ENCODE results near the gene AFF3. TPM values are rescaled to one million over a fixed set of nuclear protein-coding genes. Genes with fewer than 3 reads are reported as not detected.

The AFF3 gene
- total and polyA plus RNA-seq, 8 donors, result 16.4 to 42.0 (median 21.4) TPM

DNA sequence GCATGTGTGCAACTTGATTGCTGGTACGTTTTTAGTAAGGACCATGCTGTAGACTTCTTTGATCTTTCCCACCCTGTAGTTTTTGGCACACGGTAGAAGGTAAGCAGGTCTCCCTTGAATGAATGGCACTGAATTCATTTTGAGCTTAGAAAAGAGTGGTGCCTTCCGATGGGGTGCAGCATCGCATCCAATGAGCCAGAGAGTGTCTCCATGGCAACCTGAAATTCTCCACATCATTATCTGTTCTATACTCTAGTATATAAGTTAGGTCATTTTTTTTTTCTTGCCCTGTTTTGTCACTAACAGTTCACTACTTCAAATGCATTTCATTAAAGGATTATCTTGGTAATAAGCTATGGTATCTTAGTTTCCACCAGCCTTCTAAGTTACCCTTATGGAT lies 571.4 kb downstream of the AFF3 start:
- Histone ChIP-seq H3K4me1 (no peaks in the 10 kb centered on the region), H3K27ac (no peak overlapping the region), H3K9me3 (no peaks in the 10 kb centered on the region), H3K27me3 (no peaks in the 10 kb centered on the region), H3K36me3 (peaks cover 0 to 4% of the 10 kb centered on the region in 2 donors), H3K4me3 (no peak overlapping the region)
- no peak for ATAC-seq
- intact Hi-C loops (cut with DNase I), result no loop called here
- TF ChIP-seq, protein P1, sequence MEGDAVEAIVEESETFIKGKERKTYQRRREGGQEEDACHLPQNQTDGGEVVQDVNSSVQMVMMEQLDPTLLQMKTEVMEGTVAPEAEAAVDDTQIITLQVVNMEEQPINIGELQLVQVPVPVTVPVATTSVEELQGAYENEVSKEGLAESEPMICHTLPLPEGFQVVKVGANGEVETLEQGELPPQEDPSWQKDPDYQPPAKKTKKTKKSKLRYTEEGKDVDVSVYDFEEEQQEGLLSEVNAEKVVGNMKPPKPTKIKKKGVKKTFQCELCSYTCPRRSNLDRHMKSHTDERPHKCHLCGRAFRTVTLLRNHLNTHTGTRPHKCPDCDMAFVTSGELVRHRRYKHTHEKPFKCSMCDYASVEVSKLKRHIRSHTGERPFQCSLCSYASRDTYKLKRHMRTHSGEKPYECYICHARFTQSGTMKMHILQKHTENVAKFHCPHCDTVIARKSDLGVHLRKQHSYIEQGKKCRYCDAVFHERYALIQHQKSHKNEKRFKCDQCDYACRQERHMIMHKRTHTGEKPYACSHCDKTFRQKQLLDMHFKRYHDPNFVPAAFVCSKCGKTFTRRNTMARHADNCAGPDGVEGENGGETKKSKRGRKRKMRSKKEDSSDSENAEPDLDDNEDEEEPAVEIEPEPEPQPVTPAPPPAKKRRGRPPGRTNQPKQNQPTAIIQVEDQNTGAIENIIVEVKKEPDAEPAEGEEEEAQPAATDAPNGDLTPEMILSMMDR (IDR thresholded peaks at IDR 0.05), result no peak
- no peak for DNase-seq

DNA sequence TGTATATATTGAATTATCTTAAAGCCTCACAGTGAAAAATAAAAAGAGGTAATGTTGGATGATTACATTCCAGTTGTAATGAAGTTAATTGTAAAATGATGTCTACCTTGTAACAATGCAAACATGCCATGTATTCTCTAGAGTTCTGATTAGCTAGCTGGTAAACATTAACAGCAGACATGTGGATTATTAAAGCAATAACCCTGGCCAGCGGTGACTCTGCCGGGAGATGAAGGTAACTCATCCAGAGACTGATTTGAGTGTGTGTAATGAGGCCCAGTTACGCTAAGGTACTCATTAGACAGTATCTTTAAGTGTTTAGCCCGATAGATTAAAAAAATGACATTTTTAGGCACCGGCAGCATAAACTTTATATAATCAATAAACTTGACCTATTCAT lies 573.0 kb downstream of the AFF3 start:
- Histone ChIP-seq H3K4me3 (no peak overlapping the region), H3K4me1 (no peaks in the 10 kb centered on the region), H3K36me3 (peaks cover 0 to 4% of the 10 kb centered on the region in 2 donors), H3K27me3 (no peaks in the 10 kb centered on the region), H3K27ac (no peak overlapping the region), H3K9me3 (no peaks in the 10 kb centered on the region)
- intact Hi-C loops (cut with DNase I), result no loop called here
- DNase-seq, result no peak
- ATAC-seq, result no peak
- TF ChIP-seq, protein P1 (IDR thresholded peaks at IDR 0.05), result no peak

DNA sequence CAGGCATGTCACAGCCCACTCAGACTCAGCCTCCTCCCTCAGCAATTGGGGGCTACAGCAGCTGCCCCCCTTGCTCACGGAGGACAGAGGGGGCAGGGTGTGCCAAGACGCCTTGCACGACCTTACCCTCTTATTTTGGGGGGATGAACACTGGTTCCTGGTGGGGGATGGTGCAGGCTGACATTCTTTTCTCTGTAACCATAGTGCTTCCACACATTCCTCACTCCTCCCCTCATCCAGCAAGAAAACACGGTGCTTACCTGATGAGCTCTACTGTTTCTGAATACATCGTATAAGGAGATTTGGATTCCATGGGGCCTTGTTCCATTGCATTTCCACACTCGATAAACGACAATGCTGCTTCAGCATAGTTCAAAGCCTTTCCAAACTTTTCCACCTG lies 577.2 kb downstream of the AFF3 start:
- Histone ChIP-seq H3K27ac (no peak overlapping the region), H3K9me3 (no peaks in the 10 kb centered on the region), H3K4me3 (no peak overlapping the region), H3K36me3 (peaks cover 0 to 4% of the 10 kb centered on the region in 2 donors), H3K4me1 (no peaks in the 10 kb centered on the region), H3K27me3 (no peaks in the 10 kb centered on the region)
- TF ChIP-seq, protein P1 (IDR thresholded peaks at IDR 0.05), result no peak
- DNase-seq (no peak), ATAC-seq (no peak)
- intact Hi-C loops (cut with DNase I), result no loop called here

DNA sequence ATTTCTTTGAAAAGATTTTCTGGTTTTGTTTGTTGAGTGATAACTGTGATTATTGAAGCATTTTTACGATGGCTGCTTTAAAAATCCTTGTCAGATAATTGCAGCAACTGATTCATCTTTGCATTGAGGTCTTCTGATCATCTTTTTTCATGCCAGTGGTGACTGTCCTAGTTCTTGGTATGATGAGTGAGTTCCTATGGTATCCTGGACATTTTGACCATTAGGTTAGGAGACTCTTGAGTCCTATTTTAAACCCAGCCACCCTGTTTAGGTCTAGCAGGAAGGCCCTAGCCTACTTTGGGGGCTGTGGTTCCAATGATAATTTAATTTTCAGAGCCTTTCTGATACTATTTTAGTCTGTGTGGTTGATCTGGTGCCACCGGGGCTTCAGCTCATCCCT lies 579.9 kb downstream of the AFF3 start:
- intact Hi-C loops (cut with DNase I), result loop anchor here in 1 of 2 donors (5.0 kb wide), 1 partner anchor 685 kb away; no protein-coding TSS in a partner anchor

DNA sequence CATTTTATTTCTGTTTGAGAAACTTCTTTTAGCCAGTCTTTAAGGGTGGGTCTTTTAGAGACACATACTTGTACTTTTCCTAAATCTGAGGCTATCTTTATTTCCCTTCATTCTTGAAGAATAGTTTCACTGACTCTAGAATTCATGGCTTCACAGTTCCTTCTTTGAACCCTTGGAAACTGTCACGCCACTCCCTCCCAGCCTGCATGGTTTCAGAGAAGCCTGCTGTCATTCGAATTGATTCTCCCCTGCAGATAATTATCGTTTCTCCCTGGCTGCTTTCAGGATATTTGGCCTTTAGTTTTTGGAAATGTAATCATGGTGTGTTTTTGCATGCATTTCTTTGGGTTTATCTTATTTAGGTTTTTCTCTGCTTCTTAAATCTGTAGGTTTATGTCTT lies 580.6 kb downstream of the AFF3 start:
- H3K9me3 ChIP-seq, result no peaks in the 10 kb centered on the region
- H3K4me3 ChIP-seq, result no peak overlapping the region
- TF ChIP-seq, protein P1 (IDR thresholded peaks at IDR 0.05), result no peak
- DNase-seq, result no peak
- H3K36me3 ChIP-seq, result no peaks in the 10 kb centered on the region
- no peak overlapping the region for H3K27ac ChIP-seq
- no peak for ATAC-seq
- intact Hi-C loops (cut with DNase I), result loop anchor here in 1 of 2 donors (5.0 kb wide), 1 partner anchor 685 kb away; no protein-coding TSS in a partner anchor
- H3K4me1 ChIP-seq, result peaks cover 0 to 4% of the 10 kb centered on the region in 2 donors
- H3K27me3 ChIP-seq, result no peaks in the 10 kb centered on the region

More for the DNA sequence above, 579.9 kb downstream of the AFF3 start:
- Histone ChIP-seq H3K4me1 (peaks cover 0 to 4% of the 10 kb centered on the region in 2 donors), H3K27ac (no peak overlapping the region), H3K27me3 (no peaks in the 10 kb centered on the region), H3K36me3 (peaks cover 0 to 3% of the 10 kb centered on the region in 2 donors), H3K9me3 (no peaks in the 10 kb centered on the region), H3K4me3 (no peak overlapping the region)
- TF ChIP-seq, protein P1 (IDR thresholded peaks at IDR 0.05), result no peak
- ATAC-seq, result no peak
- DNase-seq, result no peak

Measured in left lung (tissue), 10 donors.